22Rv1 (cell line): ENCODE measurements around the gene QKI.

Source experiments
- CTCF ChIP-seq: fragments of 450-650 bp; IDR thresholded peaks from 2 replicates; pipeline ENCODE4 v1.5.1; 2017; ENCODE audit warnings: mild to moderate bottlenecking
- ZFX ChIP-seq: fragments of 450-650 bp; IDR thresholded peaks from 2 replicates; pipeline ENCODE4 v1.6.1; 2017; ENCODE audit warnings: antibody characterized with exemption, borderline replicate concordance

- TF ChIP-seq CTCF (no peak), ZFX (no peak)
Measured at GRCh38 chr6:163573503-163574179, 159.1 kb downstream of the QKI start.
